Activated T-helper 17 cell treated with anti-CD3 and anti-CD28 coated beads, Interleukin-2, amount 50 U/mL, for 72 hours (primary cell): Measurements from ENCODE around the gene RNF4. TPM values are rescaled to one million over a fixed set of nuclear protein-coding genes. Genes with fewer than 3 reads are reported as not detected.
A peak's percentile ranks its signal among the peaks of the same experiment; 100 is the strongest.
"Not testable (repeated sequence)": the region's sequence is repeated elsewhere in the genome, so short reads cannot be mapped to it uniquely, and the experiment has no call there.

Experiments used
- ATAC-seq: fragments of 150-1000 bp; cut with Tn5 transposase; replicated peaks from 2 replicates; pipeline ENCODE4 v1.10.0; 2021; ENCODE audit warnings: mild to moderate bottlenecking, moderate library complexity
- H3K27ac Mint-ChIP-seq: one replicate; pipeline ENCODE4 v1.8.0; 2022; ENCODE audit warnings: mixed read lengths
- H3K27me3 Mint-ChIP-seq: one replicate; pipeline ENCODE4 v1.8.0; 2022; ENCODE audit warnings: mixed read lengths
- H3K36me3 Mint-ChIP-seq: one replicate; pipeline ENCODE4 v1.8.0; 2022; ENCODE audit warnings: low read depth, mild to moderate bottlenecking, mixed read lengths
- H3K4me1 Mint-ChIP-seq: one replicate; pipeline ENCODE4 v1.8.0; 2022; ENCODE audit warnings: mixed read lengths
- H3K4me3 Mint-ChIP-seq: one replicate; pipeline ENCODE4 v1.8.0; 2022; ENCODE audit warnings: mild to moderate bottlenecking, mixed read lengths
- H3K9me3 Mint-ChIP-seq: one replicate; pipeline ENCODE4 v1.8.0; 2022; ENCODE audit warnings: mixed read lengths
- total RNA-seq, 2 donors: library from RNA; stranded (reverse); gene quantifications; one replicate each; pipeline ENCODE4 v1.2.3, GENCODE V29; 2022

RNF4 gene
- total RNA-seq, 2 donors from 2014 or later = 90.8 to 97.1 TPM

GRCh38 chr4:2510351-2511259 is 41.7 kb downstream of the RNF4 start:
- peak overlapping the region; percentile 41 for H3K27ac Mint-ChIP-seq
- H3K4me1 Mint-ChIP-seq = peaks cover 13% of the 10 kb centered on the region
- H3K4me3 Mint-ChIP-seq = no peak overlapping the region
- H3K36me3 Mint-ChIP-seq = peaks cover 95% of the 10 kb centered on the region
- no peaks in the 10 kb centered on the region for H3K9me3 Mint-ChIP-seq
- no peak for ATAC-seq
- H3K27me3 Mint-ChIP-seq = no peaks in the 10 kb centered on the region

GRCh38 chr4:2511645-2512131 is 42.8 kb downstream of the RNF4 start:
- Mint-ChIP-seq H3K36me3 (peaks cover 95% of the 10 kb centered on the region), H3K27ac (peak overlapping the region; percentile 79), H3K27me3 (no peaks in the 10 kb centered on the region), H3K9me3 (no peaks in the 10 kb centered on the region), H3K4me3 (no peak overlapping the region), H3K4me1 (peaks cover 10% of the 10 kb centered on the region)
- ATAC-seq = no peak

GRCh38 chr4:2512396-2513135 is 43.7 kb downstream of the RNF4 start:
- H3K36me3 Mint-ChIP-seq = peaks cover 95% of the 10 kb centered on the region
- H3K27ac Mint-ChIP-seq = peak overlapping the region; percentile 79
- no peak for ATAC-seq

DNA sequence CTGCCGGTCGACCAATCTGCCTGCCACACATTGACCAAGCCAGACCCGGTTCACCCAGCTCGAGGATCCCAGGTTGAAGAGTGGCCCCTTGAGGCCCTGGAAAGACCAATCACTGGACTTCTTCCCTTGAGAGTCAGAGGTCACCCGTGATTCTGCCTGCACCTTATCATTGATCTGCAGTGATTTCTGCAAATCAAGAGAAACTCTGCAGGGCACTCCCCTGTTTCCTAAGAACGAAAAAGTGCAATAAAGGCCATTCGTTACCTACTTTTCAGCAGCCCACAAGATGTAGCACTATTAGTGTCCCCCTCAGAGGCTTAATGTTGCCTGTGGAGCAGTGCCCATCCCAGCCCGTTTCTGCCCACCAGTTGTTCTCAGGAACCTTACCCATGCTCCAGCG is 45.3 kb downstream of the RNF4 start:
- H3K4me3 Mint-ChIP-seq, H3K4me1 Mint-ChIP-seq, H3K9me3 Mint-ChIP-seq, ATAC-seq, H3K27ac Mint-ChIP-seq, H3K27me3 Mint-ChIP-seq: not testable (repeated sequence)
- peaks cover 78% of the 10 kb centered on the region for H3K36me3 Mint-ChIP-seq

More at GRCh38 chr4:2512396-2513135, 43.7 kb downstream of the RNF4 start:
- no peaks in the 10 kb centered on the region for H3K27me3 Mint-ChIP-seq
- H3K4me3 Mint-ChIP-seq = no peak overlapping the region
- H3K9me3 Mint-ChIP-seq = no peaks in the 10 kb centered on the region
- peaks cover 5% of the 10 kb centered on the region for H3K4me1 Mint-ChIP-seq

DNA sequence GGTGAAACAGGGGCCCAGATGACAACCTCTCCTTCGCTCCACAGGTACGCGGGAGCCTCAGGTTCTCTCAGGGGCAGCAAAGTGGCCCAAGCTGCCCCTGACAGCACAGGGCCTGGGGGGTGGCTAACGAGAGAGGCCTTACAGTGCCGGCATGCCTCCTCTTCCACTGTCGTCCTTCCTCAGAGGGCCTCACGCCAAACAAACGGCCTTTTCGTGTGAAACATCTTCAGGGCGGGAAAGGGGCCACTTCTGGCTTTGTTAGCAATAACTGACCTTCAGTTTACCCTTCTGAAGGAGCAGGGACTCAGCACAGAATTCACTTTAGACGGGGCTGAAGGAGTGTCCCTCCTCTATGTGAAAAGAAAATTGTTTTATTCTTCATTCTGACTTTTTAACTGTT is 46.0 kb downstream of the RNF4 start:
- not testable (repeated sequence) for ATAC-seq, H3K27me3 Mint-ChIP-seq, H3K9me3 Mint-ChIP-seq, H3K4me1 Mint-ChIP-seq, H3K27ac Mint-ChIP-seq, H3K4me3 Mint-ChIP-seq
- peaks cover 71% of the 10 kb centered on the region for H3K36me3 Mint-ChIP-seq

GRCh38 chr4:2515830-2516550 is 47.1 kb downstream of the RNF4 start:
- no peaks in the 10 kb centered on the region for H3K9me3 Mint-ChIP-seq
- H3K36me3 Mint-ChIP-seq = peaks cover 60% of the 10 kb centered on the region
- H3K4me1 Mint-ChIP-seq = peaks cover 5% of the 10 kb centered on the region
- H3K27me3 Mint-ChIP-seq = no peaks in the 10 kb centered on the region
- no peak for ATAC-seq
- no peak overlapping the region for H3K4me3 Mint-ChIP-seq
- H3K27ac Mint-ChIP-seq = peak overlapping the region; percentile 48

DNA sequence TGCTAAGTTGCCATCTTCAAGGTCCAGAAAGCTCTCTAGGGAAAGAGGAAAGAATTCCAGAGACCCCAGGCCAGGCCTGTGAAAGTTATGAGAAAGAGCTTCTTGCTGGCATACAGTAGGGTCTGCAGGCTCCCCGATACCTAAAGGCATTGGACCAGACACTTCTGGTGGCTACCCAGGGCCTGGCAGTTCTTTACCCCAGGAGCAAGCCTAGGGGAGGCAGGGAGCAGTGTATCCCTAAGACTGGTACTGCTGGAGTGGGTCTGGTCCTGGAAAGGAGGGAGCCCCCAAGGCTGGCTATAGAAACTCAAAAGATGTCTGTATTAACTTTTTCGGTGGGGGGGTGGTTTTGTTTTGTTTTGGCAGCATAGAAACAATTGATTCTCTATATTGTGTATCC is 47.7 kb downstream of the RNF4 start:
- Mint-ChIP-seq H3K9me3 (no peaks in the 10 kb centered on the region), H3K4me3 (no peak overlapping the region), H3K27ac (peak overlapping the region; percentile 48), H3K27me3 (no peaks in the 10 kb centered on the region), H3K36me3 (peaks cover 58% of the 10 kb centered on the region), H3K4me1 (peaks cover 5% of the 10 kb centered on the region)
- ATAC-seq = no peak

GRCh38 chr4:2526559-2526958 is 57.7 kb downstream of the RNF4 start:
- no peak overlapping the region for H3K4me3 Mint-ChIP-seq
- no peaks in the 10 kb centered on the region for H3K9me3 Mint-ChIP-seq
- H3K36me3 Mint-ChIP-seq = no peaks in the 10 kb centered on the region
- H3K27me3 Mint-ChIP-seq = no peaks in the 10 kb centered on the region
- H3K27ac Mint-ChIP-seq = no peak overlapping the region
- no peak for ATAC-seq
- no peaks in the 10 kb centered on the region for H3K4me1 Mint-ChIP-seq

DNA sequence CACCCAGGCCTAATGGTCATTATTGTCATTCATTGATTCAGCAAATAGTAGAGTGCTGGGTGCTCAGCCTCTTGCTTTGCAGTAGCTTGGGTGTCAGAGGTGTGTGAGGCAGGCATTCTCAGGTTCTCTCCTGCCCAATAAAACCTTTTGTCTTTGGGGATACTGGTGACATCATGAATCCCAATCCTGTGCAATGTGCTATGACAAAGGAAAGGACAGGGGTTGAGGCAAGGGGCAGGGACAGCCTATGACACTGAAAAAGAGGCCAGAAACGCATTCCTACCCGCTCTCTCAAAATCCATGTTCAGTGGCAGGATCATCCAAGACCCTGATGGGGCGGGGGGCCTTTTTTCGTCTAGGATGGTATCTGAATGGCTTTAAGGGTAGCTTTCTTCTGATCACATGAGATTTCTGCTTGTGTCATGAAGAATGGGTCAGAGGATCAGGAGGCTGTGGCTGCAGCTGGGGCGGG is 66.0 kb downstream of the RNF4 start:
- Mint-ChIP-seq H3K27ac (peak overlapping the region; percentile 85), H3K4me1 (no peaks in the 10 kb centered on the region), H3K4me3 (peak overlapping the region; percentile 81), H3K9me3 (no peaks in the 10 kb centered on the region), H3K36me3 (peaks cover 14% of the 10 kb centered on the region), H3K27me3 (no peaks in the 10 kb centered on the region)
- no peak for ATAC-seq

GRCh38 chr4:2535376-2536192 is 66.7 kb downstream of the RNF4 start:
- Mint-ChIP-seq H3K4me1 (no peaks in the 10 kb centered on the region), H3K27me3 (no peaks in the 10 kb centered on the region), H3K4me3 (peak overlapping the region; percentile 81), H3K36me3 (peaks cover 14% of the 10 kb centered on the region), H3K27ac (peak overlapping the region; percentile 85), H3K9me3 (no peaks in the 10 kb centered on the region)
- ATAC-seq = peak; percentile 38

DNA sequence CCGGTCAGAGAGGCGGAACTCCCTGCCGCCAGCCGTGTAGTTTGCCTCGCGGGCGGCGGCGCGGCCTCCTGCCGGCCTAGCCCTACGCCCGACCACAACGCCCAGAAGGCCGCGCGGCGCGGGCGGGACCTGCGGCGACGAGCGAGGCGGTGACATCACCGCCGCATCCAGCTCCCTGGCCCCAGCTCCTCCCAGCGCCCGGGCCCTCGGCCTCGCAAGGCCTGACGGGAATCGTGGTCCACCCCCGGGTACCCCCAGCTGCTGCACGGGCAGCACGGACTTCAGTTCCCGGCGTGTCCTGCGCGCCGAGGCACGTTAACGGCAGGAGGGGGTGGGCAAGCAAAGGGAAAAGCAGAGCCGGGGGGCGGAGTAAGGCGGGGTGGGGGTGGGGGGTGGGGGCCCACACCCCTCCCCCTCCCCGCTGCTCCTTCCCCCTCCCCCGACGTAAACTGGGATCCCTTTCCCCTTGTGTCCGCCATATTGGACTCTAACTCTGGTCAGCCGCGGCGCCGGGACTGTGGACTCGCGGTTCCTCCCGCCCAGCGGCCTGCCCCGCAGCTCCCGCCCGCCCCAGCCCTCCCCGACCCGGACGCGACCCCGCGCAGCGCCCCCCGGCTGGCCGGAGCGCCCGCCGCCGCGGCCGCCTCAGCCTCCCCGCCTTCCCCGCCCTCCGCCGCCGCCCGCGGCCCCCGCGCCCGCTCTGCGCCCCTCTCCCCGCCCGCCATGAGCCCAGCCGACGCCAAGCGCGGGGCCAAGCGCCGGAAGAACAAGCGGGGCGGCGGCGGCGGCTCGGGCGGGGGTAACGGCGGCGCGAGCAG is 67.5 kb downstream of the RNF4 start, which contains the start of gene FAM193A:
Gene FAM193A, plus strand, starts transcription at position 455 of the 818 bp plus-strand sequence. Its CDS starts 269 bp downstream, at position 724.
- Mint-ChIP-seq H3K9me3 (no peaks in the 10 kb centered on the region), H3K27ac (peak within 1 kb of the TSS; percentile 86), H3K36me3 (peaks cover 14% of the 10 kb centered on the region), H3K4me3 (peak within 1 kb of the TSS; percentile 89), H3K4me1 (no peaks in the 10 kb centered on the region), H3K27me3 (no peaks in the 10 kb centered on the region)
- peak; percentile 96 for ATAC-seq

GRCh38 chr4:2537011-2537830 is 68.3 kb downstream of the RNF4 start:
- H3K36me3 Mint-ChIP-seq = peaks cover 14% of the 10 kb centered on the region

More at GRCh38 chr4:2537011-2537830, 68.3 kb downstream of the RNF4 start:
- peak; percentile 19 for ATAC-seq
- Mint-ChIP-seq H3K4me1 (no peaks in the 10 kb centered on the region), H3K4me3 (peak overlapping the region; percentile 89), H3K9me3 (no peaks in the 10 kb centered on the region), H3K27me3 (no peaks in the 10 kb centered on the region), H3K27ac (peak overlapping the region; percentile 86)
